ENCODE results near the gene AHR.

AHR gene

DNA sequence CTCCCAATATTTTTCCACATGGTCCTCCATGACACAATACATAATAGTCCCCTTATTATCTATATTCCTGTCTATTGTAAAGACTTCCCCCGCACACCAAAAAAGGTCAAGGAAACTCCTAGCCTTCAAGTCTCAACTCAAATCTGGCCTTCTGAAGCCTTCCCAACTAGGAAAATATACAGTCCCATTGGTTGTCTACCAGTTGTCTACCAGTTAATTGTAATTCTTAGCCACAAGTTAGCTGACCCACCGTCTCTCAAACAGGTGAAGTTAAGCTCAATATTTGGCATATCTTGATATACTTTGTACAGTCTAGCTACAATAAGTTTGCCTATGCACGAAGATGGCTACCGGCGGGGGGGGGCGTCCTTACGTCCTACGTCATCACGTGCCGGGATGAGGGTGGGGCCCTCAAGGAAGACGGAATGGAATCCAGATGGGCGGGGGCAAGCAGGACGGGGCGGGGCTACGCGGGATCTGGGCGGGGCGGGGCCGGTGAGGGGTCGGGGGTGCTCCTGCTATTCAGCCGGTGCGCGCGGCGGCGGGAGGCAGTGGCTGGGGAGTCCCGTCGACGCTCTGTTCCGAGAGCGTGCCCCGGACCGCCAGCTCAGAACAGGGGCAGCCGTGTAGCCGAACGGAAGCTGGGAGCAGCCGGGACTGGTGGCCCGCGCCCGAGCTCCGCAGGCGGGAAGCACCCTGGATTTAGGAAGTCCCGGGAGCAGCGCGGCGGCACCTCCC is at the start of gene AHR:
Gene AHR (plus strand): TSS at position 551 of the 738 bp plus-strand sequence. CDS start 613 bp downstream, outside the sequence.
- Histone ChIP-seq H3K4me1 (ENCODE audit: control insufficient read depth, low read depth, low read length) (peaks cover 7% of the 10 kb centered on the region), H3K27me3 (ENCODE audit: control insufficient read depth, insufficient read depth, low read length) (peaks cover 22% of the 10 kb centered on the region), H3K9ac (ENCODE audit: low read length) (peak within 1 kb of the TSS; percentile 37), H3K36me3 (ENCODE audit: control insufficient read depth, low read depth, low read length) (no peaks in the 10 kb centered on the region), H3K27ac (ENCODE audit: low read length) (no peak within 1 kb of the TSS), H3K9me3 (ENCODE audit: control insufficient read depth, low read depth, low read length) (no peaks in the 10 kb centered on the region), H3K4me3 (ENCODE audit: low read length) (peak within 1 kb of the TSS; percentile 80)

- H3K9me3 ChIP-seq (ENCODE audit: control insufficient read depth, low read depth, low read length) = no peaks in the 10 kb centered on the region
- H3K27me3 ChIP-seq (ENCODE audit: control insufficient read depth, insufficient read depth, low read length) = no peaks in the 10 kb centered on the region
- no peak overlapping the region for H3K27ac ChIP-seq (ENCODE audit: low read length)
- H3K36me3 ChIP-seq (ENCODE audit: control insufficient read depth, low read depth, low read length) = no peaks in the 10 kb centered on the region
- H3K4me3 ChIP-seq (ENCODE audit: low read length) = no peak overlapping the region
- no peaks in the 10 kb centered on the region for H3K4me1 ChIP-seq (ENCODE audit: control insufficient read depth, low read depth, low read length)
- no peak overlapping the region for H3K9ac ChIP-seq (ENCODE audit: low read length)
Observed at GRCh38 chr7:17253885-17254284, 44.6 kb upstream of the AHR start.

- H3K9ac ChIP-seq (ENCODE audit: low read length) = no peak overlapping the region
Observed at GRCh38 chr7:17255926-17256325, 42.5 kb upstream of the AHR start.

DNA sequence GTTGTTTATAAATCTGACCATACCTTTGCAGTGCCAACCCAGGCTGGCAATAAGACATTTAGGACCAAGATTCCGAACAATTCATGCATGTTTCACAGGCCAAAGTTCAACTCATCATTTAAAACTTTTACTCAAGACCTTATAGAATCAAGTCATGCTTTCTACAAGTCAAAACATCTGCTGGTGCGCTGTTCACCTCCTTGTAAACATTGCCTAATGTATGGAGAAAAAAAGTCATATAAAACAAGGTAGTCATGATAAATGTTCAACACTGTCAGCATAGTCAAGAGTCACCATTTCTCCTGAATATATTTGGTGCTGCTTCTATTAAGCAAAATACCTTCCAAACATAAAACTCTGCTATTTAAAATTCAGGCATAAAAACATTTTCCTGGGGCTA is 42.1 kb upstream of the AHR start:
- no peaks in the 10 kb centered on the region for H3K4me1 ChIP-seq (ENCODE audit: control insufficient read depth, low read depth, low read length)
- no peak overlapping the region for H3K27ac ChIP-seq (ENCODE audit: low read length)
- no peaks in the 10 kb centered on the region for H3K9me3 ChIP-seq (ENCODE audit: control insufficient read depth, low read depth, low read length)
- H3K9ac ChIP-seq (ENCODE audit: low read length) = no peak overlapping the region
- H3K4me3 ChIP-seq (ENCODE audit: low read length) = no peak overlapping the region
- H3K36me3 ChIP-seq (ENCODE audit: control insufficient read depth, low read depth, low read length) = no peaks in the 10 kb centered on the region
- H3K27me3 ChIP-seq (ENCODE audit: control insufficient read depth, insufficient read depth, low read length) = no peaks in the 10 kb centered on the region

More at GRCh38 chr7:17255926-17256325, 42.5 kb upstream of the AHR start:
- no peak overlapping the region for H3K4me3 ChIP-seq (ENCODE audit: low read length)
- no peaks in the 10 kb centered on the region for H3K9me3 ChIP-seq (ENCODE audit: control insufficient read depth, low read depth, low read length)
- H3K4me1 ChIP-seq (ENCODE audit: control insufficient read depth, low read depth, low read length) = no peaks in the 10 kb centered on the region
- H3K36me3 ChIP-seq (ENCODE audit: control insufficient read depth, low read depth, low read length) = no peaks in the 10 kb centered on the region
- no peaks in the 10 kb centered on the region for H3K27me3 ChIP-seq (ENCODE audit: control insufficient read depth, insufficient read depth, low read length)
- no peak overlapping the region for H3K27ac ChIP-seq (ENCODE audit: low read length)

GRCh38 chr7:17266565-17266964 is 31.9 kb upstream of the AHR start:
- Histone ChIP-seq H3K27me3 (ENCODE audit: control insufficient read depth, insufficient read depth, low read length) (no peaks in the 10 kb centered on the region), H3K36me3 (ENCODE audit: control insufficient read depth, low read depth, low read length) (no peaks in the 10 kb centered on the region), H3K4me3 (ENCODE audit: low read length) (no peak overlapping the region), H3K9ac (ENCODE audit: low read length) (no peak overlapping the region), H3K27ac (ENCODE audit: low read length) (no peak overlapping the region), H3K9me3 (ENCODE audit: control insufficient read depth, low read depth, low read length) (peaks cover 20% of the 10 kb centered on the region), H3K4me1 (ENCODE audit: control insufficient read depth, low read depth, low read length) (no peaks in the 10 kb centered on the region)

DNA sequence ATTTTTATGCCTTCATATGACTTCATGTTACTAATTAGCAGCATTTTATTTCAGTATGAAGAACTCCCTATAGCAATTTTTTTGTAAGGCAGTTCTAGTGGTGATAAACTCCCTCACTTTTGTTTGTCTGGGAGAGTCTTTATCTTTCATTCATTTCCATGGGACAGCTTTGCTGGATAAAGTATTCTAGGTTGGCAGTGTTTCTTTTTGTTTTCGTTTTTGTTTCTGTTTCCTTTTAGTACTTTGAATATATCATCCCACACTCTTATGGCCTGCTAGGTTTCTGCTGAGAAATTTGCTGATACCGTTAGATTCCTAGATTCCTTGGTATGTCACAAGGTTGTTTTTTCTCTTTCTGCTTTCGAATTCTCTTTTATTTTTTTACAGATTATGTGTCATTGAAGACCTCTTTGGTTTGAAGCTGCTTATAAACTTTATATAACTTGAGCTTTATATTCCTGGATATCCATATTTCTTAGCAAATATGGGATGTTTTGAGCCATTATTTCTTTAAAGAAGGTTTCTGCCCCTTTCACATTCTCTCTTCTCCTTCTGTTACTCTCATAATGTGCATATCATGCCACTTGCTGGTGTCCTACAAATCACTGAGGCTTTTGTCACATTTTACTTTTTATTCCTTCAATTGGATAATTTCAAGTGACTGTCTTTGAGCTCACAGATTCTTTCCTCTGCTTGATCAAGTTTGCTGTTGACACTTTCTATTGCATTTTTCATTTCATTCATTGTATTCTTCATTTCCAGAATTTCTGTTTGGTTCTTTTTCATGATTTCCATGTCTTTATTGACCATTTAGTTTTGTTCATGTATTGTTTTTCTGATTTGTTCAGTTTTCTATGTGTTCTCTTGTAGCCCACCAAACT is 28.9 kb upstream of the AHR start:
- Histone ChIP-seq H3K4me1 (ENCODE audit: control insufficient read depth, low read depth, low read length) (no peaks in the 10 kb centered on the region), H3K9me3 (ENCODE audit: control insufficient read depth, low read depth, low read length) (peaks cover 20% of the 10 kb centered on the region), H3K4me3 (ENCODE audit: low read length) (no peak overlapping the region), H3K36me3 (ENCODE audit: control insufficient read depth, low read depth, low read length) (no peaks in the 10 kb centered on the region), H3K27me3 (ENCODE audit: control insufficient read depth, insufficient read depth, low read length) (no peaks in the 10 kb centered on the region), H3K9ac (ENCODE audit: low read length) (no peak overlapping the region), H3K27ac (ENCODE audit: low read length) (no peak overlapping the region)

- Histone ChIP-seq H3K27me3 (ENCODE audit: control insufficient read depth, insufficient read depth, low read length) (no peaks in the 10 kb centered on the region), H3K4me3 (ENCODE audit: low read length) (no peak overlapping the region), H3K9me3 (ENCODE audit: control insufficient read depth, low read depth, low read length) (peaks cover 5% of the 10 kb centered on the region), H3K36me3 (ENCODE audit: control insufficient read depth, low read depth, low read length) (no peaks in the 10 kb centered on the region), H3K4me1 (ENCODE audit: control insufficient read depth, low read depth, low read length) (no peaks in the 10 kb centered on the region), H3K27ac (ENCODE audit: low read length) (no peak overlapping the region), H3K9ac (ENCODE audit: low read length) (no peak overlapping the region)
Observed at GRCh38 chr7:17274551-17275245, 23.8 kb upstream of the AHR start.

- Histone ChIP-seq H3K27ac (ENCODE audit: low read length) (no peak overlapping the region), H3K36me3 (ENCODE audit: control insufficient read depth, low read depth, low read length) (no peaks in the 10 kb centered on the region)
Observed at GRCh38 chr7:17275749-17276671, 22.4 kb upstream of the AHR start.

DNA sequence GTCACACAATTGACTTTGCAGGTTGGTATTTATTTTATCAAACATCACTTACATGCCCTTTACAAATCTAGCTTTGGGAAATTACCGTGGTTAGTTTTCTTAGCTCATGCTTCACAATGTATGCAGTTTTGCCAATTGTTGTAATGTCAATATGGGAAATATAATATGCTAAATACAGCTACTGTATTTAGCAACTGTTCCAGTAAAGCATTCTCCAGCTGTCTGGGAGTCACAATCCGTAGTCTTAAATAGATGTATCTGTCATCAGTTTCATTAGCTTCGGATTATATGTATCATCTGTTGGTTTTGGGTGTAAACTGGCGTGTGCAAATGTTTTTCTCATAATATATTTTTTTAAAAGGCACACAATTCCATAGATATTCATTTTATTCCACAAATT is 19.4 kb upstream of the AHR start:
- Histone ChIP-seq H3K27me3 (ENCODE audit: control insufficient read depth, insufficient read depth, low read length) (no peaks in the 10 kb centered on the region), H3K4me1 (ENCODE audit: control insufficient read depth, low read depth, low read length) (no peaks in the 10 kb centered on the region), H3K4me3 (ENCODE audit: low read length) (no peak overlapping the region), H3K36me3 (ENCODE audit: control insufficient read depth, low read depth, low read length) (no peaks in the 10 kb centered on the region), H3K9me3 (ENCODE audit: control insufficient read depth, low read depth, low read length) (no peaks in the 10 kb centered on the region), H3K27ac (ENCODE audit: low read length) (no peak overlapping the region), H3K9ac (ENCODE audit: low read length) (no peak overlapping the region)

More at GRCh38 chr7:17275749-17276671, 22.4 kb upstream of the AHR start:
- no peaks in the 10 kb centered on the region for H3K4me1 ChIP-seq (ENCODE audit: control insufficient read depth, low read depth, low read length)
- H3K27me3 ChIP-seq (ENCODE audit: control insufficient read depth, insufficient read depth, low read length) = no peaks in the 10 kb centered on the region
- H3K9me3 ChIP-seq (ENCODE audit: control insufficient read depth, low read depth, low read length) = no peaks in the 10 kb centered on the region
- H3K4me3 ChIP-seq (ENCODE audit: low read length) = no peak overlapping the region
- H3K9ac ChIP-seq (ENCODE audit: low read length) = no peak overlapping the region

DNA sequence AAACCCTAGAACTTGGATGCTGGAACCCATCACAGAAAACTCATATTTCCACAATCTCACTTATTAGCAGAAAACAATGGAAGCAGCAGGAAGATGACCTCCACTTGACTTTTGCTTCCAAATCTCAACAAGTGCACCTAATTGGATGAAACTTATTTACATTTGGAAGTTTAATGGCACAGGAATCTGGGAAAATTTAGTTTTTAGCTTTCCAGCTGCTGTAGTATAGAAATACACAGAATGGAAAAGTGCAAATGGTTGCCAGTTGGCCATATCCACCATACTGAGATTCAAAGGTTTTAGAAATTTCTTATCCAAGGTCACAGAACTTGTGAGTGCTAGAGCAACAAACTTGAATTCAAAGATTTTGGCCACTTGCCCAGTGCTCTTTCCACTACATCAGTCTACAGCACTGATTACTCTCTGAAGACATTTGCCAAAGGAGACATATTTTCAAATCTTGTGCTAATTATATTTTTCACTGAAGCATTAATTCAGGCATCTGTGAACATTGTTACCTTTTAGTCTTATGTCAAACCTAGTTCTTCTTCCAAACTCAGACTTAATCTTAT is 9.3 kb upstream of the AHR start:
- Histone ChIP-seq H3K9ac (ENCODE audit: low read length) (no peak overlapping the region), H3K4me3 (ENCODE audit: low read length) (no peak overlapping the region), H3K27me3 (ENCODE audit: control insufficient read depth, insufficient read depth, low read length) (no peaks in the 10 kb centered on the region), H3K27ac (ENCODE audit: low read length) (no peak overlapping the region), H3K4me1 (ENCODE audit: control insufficient read depth, low read depth, low read length) (no peaks in the 10 kb centered on the region), H3K9me3 (ENCODE audit: control insufficient read depth, low read depth, low read length) (no peaks in the 10 kb centered on the region), H3K36me3 (ENCODE audit: control insufficient read depth, low read depth, low read length) (no peaks in the 10 kb centered on the region)

Data from iPS-18a (cell line).